IPS-20b (cell line): ENCODE data around the gene SMAP2.
A peak's percentile ranks its signal among the peaks of the same experiment; 100 is the strongest.
"Not testable (repeated sequence)": the region's sequence is repeated elsewhere in the genome, so short reads cannot be mapped to it uniquely, and the experiment has no call there.

ENCODE experiments used
- H3K27ac ChIP-seq: one replicate; pipeline ENCODE4 v1.5.1; 2013; ENCODE audit warnings: low read length
- H3K27me3 ChIP-seq: 2 replicates; pipeline ENCODE4 v1.6.1; 2013; ENCODE audit warnings: mild to moderate bottlenecking, low read length, inconsistent platforms; ENCODE audit not compliant: insufficient read depth
- H3K36me3 ChIP-seq: 2 replicates; pipeline ENCODE4 v1.6.1; 2013; ENCODE audit warnings: low read depth, mild to moderate bottlenecking, inconsistent platforms, low read length, moderate library complexity; ENCODE audit not compliant: insufficient read depth
- H3K4me1 ChIP-seq: 2 replicates; pipeline ENCODE4 v1.6.1; 2013; ENCODE audit warnings: mild to moderate bottlenecking, control low read depth, inconsistent platforms, low read length, moderate library complexity; ENCODE audit not compliant: insufficient read depth
- H3K4me3 ChIP-seq: 2 replicates; pipeline ENCODE4 v1.5.1; 2013; ENCODE audit warnings: mild to moderate bottlenecking, low read length, inconsistent platforms
- H3K9ac ChIP-seq: 2 replicates; pipeline ENCODE4 v1.6.1; 2013; ENCODE audit warnings: low read depth, mild to moderate bottlenecking, inconsistent platforms, low read length, moderate library complexity
- H3K9me3 ChIP-seq: 2 replicates; pipeline ENCODE4 v1.6.1; 2013; ENCODE audit warnings: mild to moderate bottlenecking, low read depth, low read length, inconsistent platforms; ENCODE audit not compliant: insufficient read depth

Gene SMAP2

DNA sequence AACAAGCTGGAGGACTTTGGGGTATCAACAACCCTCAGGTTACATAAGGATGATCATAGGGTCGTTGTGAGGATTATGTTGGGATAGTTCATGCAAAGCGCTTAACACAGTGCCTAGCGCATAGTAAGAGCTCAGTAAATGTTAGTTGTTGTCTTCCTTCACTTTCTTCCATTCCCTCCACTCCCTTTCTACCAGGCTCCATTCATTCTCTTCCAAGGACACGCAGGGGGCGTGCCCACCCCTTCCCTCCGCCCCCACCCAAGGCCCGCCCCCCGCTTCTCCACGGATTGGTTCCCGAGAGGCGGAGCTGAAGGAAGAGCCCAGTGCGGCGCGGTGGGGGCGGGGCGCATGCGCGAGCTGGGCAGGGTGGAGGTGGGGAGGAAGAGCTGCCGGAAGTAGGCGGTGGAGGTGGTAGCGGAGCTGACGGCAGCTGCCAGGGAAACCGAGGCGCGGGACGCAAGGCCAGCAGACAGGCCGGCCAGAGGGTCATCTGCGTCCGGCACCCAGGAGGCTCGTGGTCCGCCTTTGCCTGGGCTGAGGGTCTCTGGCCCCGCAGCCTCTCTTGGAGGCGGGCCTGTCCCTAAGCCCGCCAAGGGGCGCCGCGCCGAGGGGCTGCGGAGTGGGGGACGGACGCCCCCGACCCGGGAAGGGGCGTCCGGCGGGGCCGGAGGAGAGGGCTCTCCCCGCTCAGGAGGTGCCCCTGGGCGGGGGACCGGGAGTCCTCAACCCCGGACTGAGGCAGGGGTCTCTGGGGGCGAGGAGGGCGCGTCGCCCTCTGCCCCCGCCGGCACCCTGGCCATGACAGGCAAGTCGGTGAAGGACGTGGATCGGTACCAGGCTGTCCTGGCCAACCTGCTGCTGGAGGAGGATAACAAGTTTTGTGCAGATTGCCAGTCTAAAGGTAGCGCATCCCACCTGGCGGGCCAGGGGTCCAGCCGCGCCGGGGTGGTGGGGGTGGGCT, at the start of gene SMAP2:
Gene SMAP2 (plus strand): TSS at position 405 of the 961 bp plus-strand sequence. CDS start 394 bp downstream, at position 799.
- Histone ChIP-seq H3K27me3 (peaks cover 16% of the 10 kb centered on the region), H3K9ac (peak within 1 kb of the TSS; percentile 63), H3K9me3 (no peaks in the 10 kb centered on the region), H3K4me1 (no peaks in the 10 kb centered on the region; the same call in 1 of the 2 replicates), H3K4me3 (peak within 1 kb of the TSS; percentile 86), H3K36me3 (no peaks in the 10 kb centered on the region), H3K27ac (no peak within 1 kb of the TSS)

DNA sequence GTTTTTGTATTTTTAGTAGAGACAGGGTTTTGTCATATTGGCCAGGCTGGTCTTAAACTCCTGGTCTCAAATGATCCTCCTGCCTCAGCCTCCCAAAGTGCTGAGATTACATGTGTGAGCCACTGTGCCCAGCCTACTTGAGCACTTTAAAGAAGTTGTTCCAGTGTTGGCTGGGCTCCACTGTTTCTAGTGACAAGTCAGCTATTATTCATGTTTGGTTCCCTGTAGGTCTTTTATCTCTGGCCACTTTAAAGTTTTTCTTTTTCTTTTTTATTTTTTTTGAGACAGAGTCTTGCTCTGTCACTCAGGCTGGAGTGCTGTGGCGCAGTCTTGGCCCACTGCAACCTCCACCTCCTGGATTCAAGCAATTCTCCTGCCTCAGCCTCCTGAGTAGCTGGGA, 42.1 kb upstream of the SMAP2 start:
- not testable (repeated sequence) for H3K9me3 ChIP-seq, H3K27me3 ChIP-seq, H3K4me1 ChIP-seq, H3K9ac ChIP-seq, H3K27ac ChIP-seq, H3K4me3 ChIP-seq, H3K36me3 ChIP-seq

DNA sequence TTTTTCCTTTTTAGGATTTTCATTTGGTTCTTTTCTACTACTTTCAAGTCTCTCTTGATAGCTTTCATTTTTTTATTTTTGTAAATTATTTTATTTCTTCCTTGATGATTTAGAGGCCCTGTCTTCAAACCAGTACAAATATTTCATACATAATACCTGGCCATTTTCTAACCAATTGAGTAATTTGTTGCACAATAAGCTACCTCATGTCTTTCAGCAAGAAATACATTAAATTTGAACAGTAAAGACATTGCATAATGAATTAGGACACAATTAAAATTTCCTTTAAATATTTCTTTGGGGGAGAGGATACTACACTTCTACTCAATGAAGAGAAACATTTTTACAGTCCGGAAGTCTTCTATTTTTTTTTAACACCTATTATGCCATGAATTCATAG, 40.8 kb upstream of the SMAP2 start:
- Histone ChIP-seq H3K36me3 (no peaks in the 10 kb centered on the region), H3K4me1 (no peaks in the 10 kb centered on the region), H3K27me3 (no peaks in the 10 kb centered on the region), H3K4me3 (no peak overlapping the region), H3K9me3 (no peaks in the 10 kb centered on the region), H3K27ac (no peak overlapping the region), H3K9ac (no peak overlapping the region)

GRCh38 chr1:40337443-40337842, 36.1 kb upstream of the SMAP2 start:
- H3K27me3 ChIP-seq, result peaks cover 15% of the 10 kb centered on the region
- H3K9ac ChIP-seq, result no peak overlapping the region

GRCh38 chr1:40338745-40339419, 34.6 kb upstream of the SMAP2 start:
- Histone ChIP-seq H3K27ac (no peak overlapping the region), H3K4me3 (no peak overlapping the region), H3K36me3 (no peaks in the 10 kb centered on the region), H3K9me3 (no peaks in the 10 kb centered on the region), H3K27me3 (peaks cover 15% of the 10 kb centered on the region), H3K4me1 (no peaks in the 10 kb centered on the region), H3K9ac (no peak overlapping the region)

More at GRCh38 chr1:40337443-40337842, 36.1 kb upstream of the SMAP2 start:
- Histone ChIP-seq H3K9me3 (no peaks in the 10 kb centered on the region), H3K36me3 (no peaks in the 10 kb centered on the region), H3K4me1 (no peaks in the 10 kb centered on the region), H3K27ac (no peak overlapping the region), H3K4me3 (no peak overlapping the region)

GRCh38 chr1:40339420-40340323, 33.9 kb upstream of the SMAP2 start:
- Histone ChIP-seq H3K27me3 (peaks cover 15% of the 10 kb centered on the region), H3K9me3 (no peaks in the 10 kb centered on the region), H3K36me3 (no peaks in the 10 kb centered on the region), H3K4me3 (no peak overlapping the region), H3K27ac (no peak overlapping the region), H3K4me1 (no peaks in the 10 kb centered on the region), H3K9ac (no peak overlapping the region)

DNA sequence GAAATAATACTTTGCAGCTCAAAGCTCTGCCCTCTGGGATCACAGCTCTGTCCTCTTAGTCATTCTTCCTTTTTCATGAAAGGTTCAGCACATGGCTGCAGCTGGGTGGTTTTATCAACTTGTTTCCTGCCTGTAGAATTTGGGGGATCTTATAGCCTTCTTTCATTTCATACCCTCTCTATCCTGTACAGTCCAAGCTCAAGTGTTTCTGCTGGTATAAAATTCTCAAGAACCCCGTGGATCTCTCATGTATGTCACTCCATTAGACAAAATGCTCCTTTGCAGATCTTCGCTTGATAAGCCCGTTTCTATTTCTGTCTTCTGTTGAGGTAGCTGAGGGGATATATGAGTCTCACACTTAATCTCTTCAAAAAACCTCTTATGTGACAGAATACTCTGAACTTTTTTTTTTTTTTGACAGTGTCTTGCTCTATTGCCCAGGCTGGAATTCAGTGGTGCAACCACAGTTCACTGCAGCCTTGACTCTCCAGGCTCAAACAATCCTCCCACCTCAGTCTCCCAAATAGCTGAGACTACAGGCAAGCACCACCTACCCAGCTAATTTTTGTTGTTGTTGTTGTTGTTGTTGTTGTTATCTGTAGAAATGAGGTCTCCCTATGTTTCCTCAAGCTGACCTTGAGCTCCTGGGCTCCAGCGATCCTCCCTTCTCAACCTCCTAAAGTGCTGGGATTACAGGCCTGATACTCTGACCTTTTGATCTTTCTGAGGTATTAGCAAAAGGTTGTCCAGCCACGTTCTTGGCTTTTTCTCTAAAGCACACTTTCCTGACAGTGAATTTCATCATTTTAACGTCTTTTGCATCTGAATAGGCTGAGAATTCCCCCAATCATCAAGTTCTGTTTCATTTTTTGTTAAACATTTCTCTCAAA, 31.8 kb upstream of the SMAP2 start:
- peaks cover 15% of the 10 kb centered on the region for H3K27me3 ChIP-seq
- H3K36me3 ChIP-seq, result no peaks in the 10 kb centered on the region
- H3K4me1 ChIP-seq, result no peaks in the 10 kb centered on the region
- H3K9ac ChIP-seq, result no peak overlapping the region
- no peak overlapping the region for H3K4me3 ChIP-seq
- H3K27ac ChIP-seq, result no peak overlapping the region
- no peaks in the 10 kb centered on the region for H3K9me3 ChIP-seq

- not testable (repeated sequence) for H3K4me1 ChIP-seq, H3K9me3 ChIP-seq, H3K36me3 ChIP-seq, H3K27ac ChIP-seq, H3K9ac ChIP-seq, H3K4me3 ChIP-seq
- peaks cover 15% of the 10 kb centered on the region for H3K27me3 ChIP-seq
Measured at GRCh38 chr1:40342381-40342717, 31.2 kb upstream of the SMAP2 start.

DNA sequence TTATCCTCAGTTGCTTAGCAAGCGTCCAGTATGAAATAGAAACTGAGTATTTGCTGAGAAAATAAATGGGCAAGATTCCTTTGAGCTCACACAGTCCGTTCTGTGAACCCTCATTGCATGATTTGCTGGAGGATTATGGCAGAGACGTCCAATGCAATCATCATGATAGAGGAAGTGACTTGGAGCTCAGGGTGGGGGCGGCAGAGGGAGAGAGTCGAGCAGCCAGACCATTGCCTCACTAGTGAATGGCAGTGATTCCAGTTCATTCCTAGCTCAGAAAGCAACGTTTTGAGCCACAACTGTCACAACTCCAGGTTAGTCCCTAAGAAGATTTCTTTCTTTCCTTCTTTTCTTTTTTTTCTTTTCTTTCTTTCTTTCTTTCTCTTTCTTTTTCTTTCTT, 28.9 kb upstream of the SMAP2 start:
- peaks cover 7% of the 10 kb centered on the region for H3K27me3 ChIP-seq
- no peaks in the 10 kb centered on the region for H3K36me3 ChIP-seq
- no peak overlapping the region for H3K9ac ChIP-seq
- H3K9me3 ChIP-seq, result no peaks in the 10 kb centered on the region
- H3K4me1 ChIP-seq, result no peaks in the 10 kb centered on the region
- no peak overlapping the region for H3K4me3 ChIP-seq
- H3K27ac ChIP-seq, result no peak overlapping the region

DNA sequence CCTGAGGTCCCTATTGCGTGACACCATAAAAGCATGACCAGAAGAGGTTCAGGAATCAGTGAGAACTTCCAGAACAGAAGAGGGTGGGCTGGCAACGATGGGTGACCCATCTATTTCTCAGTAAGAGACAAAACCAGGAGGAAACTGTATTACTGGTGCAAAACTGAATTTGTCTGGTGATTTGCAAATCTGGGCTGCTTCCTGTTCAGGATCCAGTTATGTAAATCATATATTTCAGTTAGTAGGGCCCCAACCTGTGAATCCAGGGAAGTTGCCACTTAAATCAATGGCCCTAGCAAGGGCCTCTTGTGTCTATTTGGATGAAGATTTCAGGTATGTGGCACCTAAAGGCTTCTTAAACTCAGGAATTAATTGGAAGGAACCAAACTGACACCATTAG, 23.1 kb upstream of the SMAP2 start:
- H3K9ac ChIP-seq, result no peak overlapping the region
- no peak overlapping the region for H3K4me3 ChIP-seq
- no peaks in the 10 kb centered on the region for H3K4me1 ChIP-seq
- no peaks in the 10 kb centered on the region for H3K9me3 ChIP-seq
- no peaks in the 10 kb centered on the region for H3K36me3 ChIP-seq
- H3K27me3 ChIP-seq, result no peaks in the 10 kb centered on the region
- no peak overlapping the region for H3K27ac ChIP-seq

GRCh38 chr1:40351124-40351523, 22.4 kb upstream of the SMAP2 start:
- H3K36me3 ChIP-seq, result no peaks in the 10 kb centered on the region
- no peaks in the 10 kb centered on the region for H3K4me1 ChIP-seq
- H3K4me3 ChIP-seq, result no peak overlapping the region
- no peak overlapping the region for H3K9ac ChIP-seq
- no peaks in the 10 kb centered on the region for H3K27me3 ChIP-seq
- no peak overlapping the region for H3K27ac ChIP-seq
- no peaks in the 10 kb centered on the region for H3K9me3 ChIP-seq
